ENCODE measurements around the gene RPL15. TPM values are rescaled to one million over a fixed set of nuclear protein-coding genes. Genes with fewer than 3 reads are reported as not detected.

The RPL15 gene
- total and polyA plus RNA-seq, 2 of the 8 experiments (the other 6 are each of a cell fraction or from before 2014, with no cell fraction given): 2,819 to 6,473 TPM

DNA sequence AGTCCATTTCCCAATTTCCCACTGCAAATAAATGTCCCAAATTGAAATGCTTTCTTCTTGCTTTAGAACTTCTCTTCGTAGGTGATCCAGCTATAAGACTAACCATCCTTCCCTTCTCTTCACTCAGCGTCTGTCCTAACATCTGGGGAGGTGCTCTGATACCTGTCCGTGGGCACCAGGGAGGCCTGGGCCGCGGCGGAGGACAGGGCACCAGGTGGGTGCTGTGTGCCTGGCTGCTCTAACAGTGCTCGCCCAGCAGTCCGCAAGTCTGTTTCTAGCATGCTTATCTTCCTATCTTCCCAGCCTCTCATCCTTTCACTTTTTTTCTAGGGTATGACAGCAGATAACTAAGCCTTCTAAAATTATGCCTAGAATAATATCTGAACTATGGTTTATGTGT lies 37.4 kb upstream of the RPL15 start:
- Histone ChIP-seq H3K9ac (replicated peaks in 1 of 4; ENCODE audit: extremely low read depth in 1 of 4, low read depth in 3 of 4, low read length in 3 of 4) (no peak overlapping the region), H3K4ac (replicated peaks; ENCODE audit: insufficient read length, low read depth, low read length) (no peak overlapping the region), H3K18ac (ENCODE audit: extremely low read depth, low read length) (no peak overlapping the region), H3K14ac (ENCODE audit: insufficient read length) (no peak overlapping the region), H3K56ac (replicated peaks; ENCODE audit: insufficient read length, low read depth, low read length) (no peak overlapping the region), H3K4me3 (ENCODE audit: extremely low read depth in 1 of 4, insufficient read depth in 2 of 4, low read depth in 3 of 4, low read length in 4 of 4) (no peak overlapping the region), H3K36me3 (ENCODE audit: control insufficient read depth in 2 of 4, insufficient read depth in 4 of 4, low read length in 3 of 4) (peaks cover 0 to 28% (median 10%) of the 10 kb centered on the region in 4 experiments; a peak in 7 of 8 replicates), H2AFZ (ENCODE audit: low read length) (no peak overlapping the region), H3K23me2 (ENCODE audit: low read depth, low read length) (no peaks in the 10 kb centered on the region), H4K20me1 (replicated peaks in 1 of 2; ENCODE audit: control insufficient read depth in 1 of 2, insufficient read depth in 2 of 2, low read length in 2 of 2) (peaks cover 0 to 6% of the 10 kb centered on the region in 2 experiments), H3K27me3 (replicated peaks in 1 of 4; ENCODE audit: control insufficient read depth in 3 of 4, extremely low read depth in 1 of 4, insufficient read depth in 3 of 4, low read length in 3 of 4) (no peaks in the 10 kb centered on the region), H2AK5ac (ENCODE audit: low read depth, low read length) (no peak overlapping the region), H3K23ac (ENCODE audit: insufficient read length) (no peak overlapping the region), H2BK12ac (ENCODE audit: low read depth, low read length) (no peak overlapping the region), H4K5ac (ENCODE audit: insufficient read length, low read depth, low read length) (no peak overlapping the region), H3K4me2 (ENCODE audit: insufficient read depth in 1 of 2, low read depth in 2 of 2, low read length in 2 of 2) (no peak overlapping the region), H2BK120ac (replicated peaks; ENCODE audit: low read depth, low read length) (no peak overlapping the region), H3K27ac (ENCODE audit: low read depth, low read length) (no peak overlapping the region), H2BK20ac (ENCODE audit: low read length) (no peak overlapping the region), H2BK15ac (ENCODE audit: low read length) (no peak overlapping the region), H3K4me1 (replicated peaks in 1 of 4; ENCODE audit: control insufficient read depth in 3 of 4, insufficient read depth in 4 of 4, low read length in 3 of 4) (no peaks in the 10 kb centered on the region; a peak in 1 of 7 replicates), H2BK5ac (ENCODE audit: low read depth, low read length) (no peak overlapping the region), H4K8ac (ENCODE audit: extremely low read depth, insufficient read depth, low read length) (no peak overlapping the region), H3K79me2 (ENCODE audit: control insufficient read depth in 1 of 2, insufficient read depth in 2 of 2, low read length in 2 of 2) (peaks cover 3 to 68% of the 10 kb centered on the region in 2 experiments), H4K91ac (replicated peaks; ENCODE audit: insufficient read length, low read length) (no peak overlapping the region), H3K9me3 (ENCODE audit: insufficient read depth in 2 of 2, low read depth in 1 of 2, low read length in 1 of 2) (peaks cover 9 to 17% of the 10 kb centered on the region in 2 experiments; a peak in 3 of 4 replicates), H3K79me1 (ENCODE audit: low read depth, low read length) (peaks cover 2% of the 10 kb centered on the region)
- no peak for DNase-seq (ENCODE audit: low read depth in 1 of 2, low spot score in 2 of 2)
- ChIA-PET CTCF (ENCODE audit: partially characterized antibody) (interaction anchor here (1.0 to 5.5 kb wide), 2 partner anchors 9 to 46 kb away, joined by 3 to 34 read pairs; no protein-coding TSS in a partner anchor), POLR2A (ENCODE audit: partially characterized antibody) (interaction anchor here (2.1 kb wide), 1 partner anchor 13 kb away, joined by 5 read pairs; no protein-coding TSS in a partner anchor)
- no peak for TF ChIP-seq RNF2 (IDR thresholded peaks at IDR 0.05; ENCODE audit: borderline replicate concordance, low read depth, low read length, missing control alignments, poor library complexity, severe bottlenecking)
- TF ChIP-seq POU5F1 (IDR thresholded peaks at IDR 0.05; ENCODE audit: low read depth, low read length): no peak
- TF ChIP-seq CHD2 (IDR thresholded peaks at IDR 0.05; ENCODE audit: low read length): no peak
- no peak for TF ChIP-seq RXRA (IDR thresholded peaks at IDR 0.05; ENCODE audit: insufficient read depth, low read depth, low read length)
- no peak for TF ChIP-seq POLR2AphosphoS5 (IDR thresholded peaks at IDR 0.05; ENCODE audit: low read depth, low read length)
- no peak for TF ChIP-seq JUND (IDR thresholded peaks at IDR 0.05; ENCODE audit: low read length)
- WGBS, 2 experiments (ENCODE audit: extremely low coverage in 1 of 2, insufficient coverage in 1 of 2, insufficient read length in 1 of 2, insufficient replicate concordance in 2 of 2, low coverage in 1 of 2, low lambda C conversion rate in 2 of 2, missing lambda C conversion rate in 1 of 2): 97% methylated on average over 8 of the region's 8 CpGs; no CpG with 5 or more reads in 1 of the 2 experiments
- no peak for FAIRE-seq

All from H1 (cell line).